ENCODE data around the gene PEX6. TPM values are rescaled to one million over a fixed set of nuclear protein-coding genes. Genes with fewer than 3 reads are reported as not detected.
A peak's percentile ranks its signal among the peaks of the same experiment; 100 is the strongest.

PEX6 gene
- total and polyA plus RNA-seq, 2 of the 13 experiments (the other 11 are each of a cell fraction or from before 2014, with no cell fraction given): 5.1 to 6.7 TPM

DNA sequence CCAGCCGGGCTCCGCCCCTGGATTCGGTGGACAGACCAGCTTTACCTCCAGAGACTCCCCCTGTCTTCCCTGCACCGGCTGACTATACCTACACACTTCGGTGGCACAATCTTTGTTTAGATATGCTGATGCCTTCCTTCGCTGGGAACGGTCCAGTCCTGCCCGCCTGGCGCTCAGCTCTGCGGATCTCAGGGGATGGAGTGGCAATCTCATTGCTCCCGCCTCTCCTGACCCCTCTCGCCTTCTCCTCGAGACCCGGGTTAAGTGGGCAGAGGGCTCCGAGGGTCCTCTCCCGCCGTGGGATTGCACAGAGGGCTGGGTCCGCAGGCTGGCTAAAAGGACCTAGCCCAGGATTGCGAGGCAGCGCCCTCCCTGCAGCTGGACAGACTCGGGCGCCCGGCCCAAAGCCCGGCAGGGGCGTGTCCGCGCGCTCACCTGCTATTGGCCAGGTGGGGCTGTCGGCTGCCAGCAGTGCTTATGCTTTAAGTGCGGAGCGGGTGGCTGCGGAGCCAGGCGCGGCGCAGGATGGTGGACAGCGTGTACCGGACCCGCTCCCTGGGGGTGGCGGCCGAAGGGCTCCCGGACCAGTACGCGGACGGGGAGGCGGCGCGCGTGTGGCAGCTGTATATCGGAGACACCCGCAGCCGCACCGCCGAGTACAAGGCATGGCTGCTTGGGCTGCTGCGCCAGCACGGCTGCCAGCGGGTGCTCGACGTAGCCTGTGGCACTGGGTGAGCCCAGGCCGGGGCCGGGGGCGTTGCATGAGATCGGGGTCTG, 18.6 kb downstream of the PEX6 start, which contains the start of gene GNMT (continued):
- TF ChIP-seq, protein P1, sequence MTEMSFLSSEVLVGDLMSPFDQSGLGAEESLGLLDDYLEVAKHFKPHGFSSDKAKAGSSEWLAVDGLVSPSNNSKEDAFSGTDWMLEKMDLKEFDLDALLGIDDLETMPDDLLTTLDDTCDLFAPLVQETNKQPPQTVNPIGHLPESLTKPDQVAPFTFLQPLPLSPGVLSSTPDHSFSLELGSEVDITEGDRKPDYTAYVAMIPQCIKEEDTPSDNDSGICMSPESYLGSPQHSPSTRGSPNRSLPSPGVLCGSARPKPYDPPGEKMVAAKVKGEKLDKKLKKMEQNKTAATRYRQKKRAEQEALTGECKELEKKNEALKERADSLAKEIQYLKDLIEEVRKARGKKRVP (CRISPR knock-in tag; IDR thresholded peaks at IDR 0.05): 0 out of 4 replicates have a peak, but pooled peaks of 1 of the 2 experiments have one; percentile 3
- TF ChIP-seq ARNT (IDR thresholded peaks at IDR 0.05): no peak
- peak; percentile 97 for TF ChIP-seq TGIF2 (CRISPR knock-in tag; IDR thresholded peaks at IDR 0.05)
- TF ChIP-seq, protein P2, sequence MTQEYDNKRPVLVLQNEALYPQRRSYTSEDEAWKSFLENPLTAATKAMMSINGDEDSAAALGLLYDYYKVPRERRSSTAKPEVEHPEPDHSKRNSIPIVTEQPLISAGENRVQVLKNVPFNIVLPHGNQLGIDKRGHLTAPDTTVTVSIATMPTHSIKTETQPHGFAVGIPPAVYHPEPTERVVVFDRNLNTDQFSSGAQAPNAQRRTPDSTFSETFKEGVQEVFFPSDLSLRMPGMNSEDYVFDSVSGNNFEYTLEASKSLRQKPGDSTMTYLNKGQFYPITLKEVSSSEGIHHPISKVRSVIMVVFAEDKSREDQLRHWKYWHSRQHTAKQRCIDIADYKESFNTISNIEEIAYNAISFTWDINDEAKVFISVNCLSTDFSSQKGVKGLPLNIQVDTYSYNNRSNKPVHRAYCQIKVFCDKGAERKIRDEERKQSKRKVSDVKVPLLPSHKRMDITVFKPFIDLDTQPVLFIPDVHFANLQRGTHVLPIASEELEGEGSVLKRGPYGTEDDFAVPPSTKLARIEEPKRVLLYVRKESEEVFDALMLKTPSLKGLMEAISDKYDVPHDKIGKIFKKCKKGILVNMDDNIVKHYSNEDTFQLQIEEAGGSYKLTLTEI (CRISPR knock-in tag; conservative IDR thresholded peaks at IDR 0.05): no peak
- TF ChIP-seq MYNN (CRISPR knock-in tag; IDR thresholded peaks at IDR 0.05; ENCODE audit: low read depth): no peak
- 0 out of 2 replicates have a peak, but pooled peaks have one; percentile 23 for TF ChIP-seq PPARG (CRISPR knock-in tag; conservative IDR thresholded peaks at IDR 0.05)
- 0 out of 2 replicates have a peak, but pooled peaks have one; percentile 76 for TF ChIP-seq KLF6 (CRISPR knock-in tag; IDR thresholded peaks at IDR 0.05)
- no peak for TF ChIP-seq ZNF790 (CRISPR knock-in tag; IDR thresholded peaks at IDR 0.05; ENCODE audit: borderline replicate concordance)
- no peak for TF ChIP-seq SOX6 (IDR thresholded peaks at IDR 0.05)
- TF ChIP-seq SOX6 (CRISPR knock-in tag; IDR thresholded peaks at IDR 0.05): peak; percentile 16
- TF ChIP-seq HMG20A (CRISPR knock-in tag; IDR thresholded peaks at IDR 0.05; ENCODE audit: borderline replicate concordance): no peak
- no peak for TF ChIP-seq ATAD3A (CRISPR knock-in tag; IDR thresholded peaks at IDR 0.05)
- no peak; the same call in 1 of the 2 replicates for TF ChIP-seq DR1 (CRISPR knock-in tag; IDR thresholded peaks at IDR 0.05)
- TF ChIP-seq, protein P3, sequence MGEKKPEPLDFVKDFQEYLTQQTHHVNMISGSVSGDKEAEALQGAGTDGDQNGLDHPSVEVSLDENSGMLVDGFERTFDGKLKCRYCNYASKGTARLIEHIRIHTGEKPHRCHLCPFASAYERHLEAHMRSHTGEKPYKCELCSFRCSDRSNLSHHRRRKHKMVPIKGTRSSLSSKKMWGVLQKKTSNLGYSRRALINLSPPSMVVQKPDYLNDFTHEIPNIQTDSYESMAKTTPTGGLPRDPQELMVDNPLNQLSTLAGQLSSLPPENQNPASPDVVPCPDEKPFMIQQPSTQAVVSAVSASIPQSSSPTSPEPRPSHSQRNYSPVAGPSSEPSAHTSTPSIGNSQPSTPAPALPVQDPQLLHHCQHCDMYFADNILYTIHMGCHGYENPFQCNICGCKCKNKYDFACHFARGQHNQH (CRISPR knock-in tag; IDR thresholded peaks at IDR 0.05): peak; percentile 24
- TF ChIP-seq HOXA9 (CRISPR knock-in tag; IDR thresholded peaks at IDR 0.05; ENCODE audit: borderline replicate concordance): no peak
- no peak for TF ChIP-seq BRCA1 (CRISPR knock-in tag; IDR thresholded peaks at IDR 0.05)
- TF ChIP-seq, protein P4, sequence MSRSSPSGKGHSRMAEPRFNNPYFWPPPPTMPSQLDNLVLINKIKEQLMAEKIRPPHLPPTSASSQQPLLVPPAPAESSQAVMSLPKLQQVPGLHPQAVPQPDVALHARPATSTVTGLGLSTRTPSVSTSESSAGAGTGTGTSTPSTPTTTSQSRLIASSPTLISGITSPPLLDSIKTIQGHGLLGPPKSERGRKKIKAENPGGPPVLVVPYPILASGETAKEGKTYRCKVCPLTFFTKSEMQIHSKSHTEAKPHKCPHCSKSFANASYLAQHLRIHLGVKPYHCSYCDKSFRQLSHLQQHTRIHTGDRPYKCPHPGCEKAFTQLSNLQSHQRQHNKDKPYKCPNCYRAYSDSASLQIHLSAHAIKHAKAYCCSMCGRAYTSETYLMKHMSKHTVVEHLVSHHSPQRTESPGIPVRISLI (CRISPR knock-in tag; IDR thresholded peaks at IDR 0.05; ENCODE audit: borderline replicate concordance): peak; percentile 37; the same call in 1 of the 2 replicates
- TF ChIP-seq ELF1 (CRISPR knock-in tag; IDR thresholded peaks at IDR 0.05): no peak
- TF ChIP-seq, protein P5, sequence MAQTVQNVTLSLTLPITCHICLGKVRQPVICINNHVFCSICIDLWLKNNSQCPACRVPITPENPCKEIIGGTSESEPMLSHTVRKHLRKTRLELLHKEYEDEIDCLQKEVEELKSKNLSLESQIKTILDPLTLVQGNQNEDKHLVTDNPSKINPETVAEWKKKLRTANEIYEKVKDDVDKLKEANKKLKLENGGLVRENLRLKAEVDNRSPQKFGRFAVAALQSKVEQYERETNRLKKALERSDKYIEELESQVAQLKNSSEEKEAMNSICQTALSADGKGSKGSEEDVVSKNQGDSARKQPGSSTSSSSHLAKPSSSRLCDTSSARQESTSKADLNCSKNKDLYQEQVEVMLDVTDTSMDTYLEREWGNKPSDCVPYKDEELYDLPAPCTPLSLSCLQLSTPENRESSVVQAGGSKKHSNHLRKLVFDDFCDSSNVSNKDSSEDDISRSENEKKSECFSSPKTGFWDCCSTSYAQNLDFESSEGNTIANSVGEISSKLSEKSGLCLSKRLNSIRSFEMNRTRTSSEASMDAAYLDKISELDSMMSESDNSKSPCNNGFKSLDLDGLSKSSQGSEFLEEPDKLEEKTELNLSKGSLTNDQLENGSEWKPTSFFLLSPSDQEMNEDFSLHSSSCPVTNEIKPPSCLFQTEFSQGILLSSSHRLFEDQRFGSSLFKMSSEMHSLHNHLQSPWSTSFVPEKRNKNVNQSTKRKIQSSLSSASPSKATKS (CRISPR knock-in tag; IDR thresholded peaks at IDR 0.05): no peak
- TF ChIP-seq HMG20B (CRISPR knock-in tag; conservative IDR thresholded peaks at IDR 0.05): no peak; the same call in 1 of the 2 replicates
- no peak for TF ChIP-seq ZBTB20 (CRISPR knock-in tag; IDR thresholded peaks at IDR 0.05; ENCODE audit: borderline replicate concordance, low read depth)
- TF ChIP-seq JUND (CRISPR knock-in tag; IDR thresholded peaks at IDR 0.05): no peak

All from HepG2 (cell line).